Measurements from ENCODE around the gene TMEM187. TPM values are rescaled to one million over a fixed set of nuclear protein-coding genes. Genes with fewer than 3 reads are reported as not detected.
A peak's percentile ranks its signal among the peaks of the same experiment; 100 is the strongest.
"Not testable (repeated sequence)": the region's sequence is repeated elsewhere in the genome, so short reads cannot be mapped to it uniquely, and the experiment has no call there.

Gene TMEM187
- total RNA-seq, 4 donors from 2014 or later = 1.9 to 9.0 (median 4.5) TPM

DNA sequence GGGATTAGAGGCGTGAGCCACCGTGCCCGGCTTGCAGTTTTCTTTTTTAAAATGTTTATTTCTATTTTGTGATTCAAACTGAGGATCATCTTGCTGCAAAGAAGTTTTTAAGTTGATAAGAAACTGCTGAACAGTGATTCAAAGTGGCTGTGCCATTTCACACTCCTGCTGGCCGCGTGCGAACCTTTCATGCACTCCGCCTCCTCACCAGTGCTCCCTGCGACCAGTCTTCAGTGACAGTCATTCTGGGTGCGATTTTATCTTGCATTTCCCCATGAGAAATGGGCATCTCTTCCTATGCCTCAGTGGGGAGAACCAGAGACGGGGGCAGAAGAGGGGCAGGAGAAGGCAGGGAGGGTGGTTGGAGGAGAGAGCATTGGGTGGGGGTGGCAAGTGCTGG is 21.4 kb downstream of the TMEM187 start:
- DNase-seq (ENCODE audit: low spot score) = no peak
- TF ChIP-seq, protein P1, sequence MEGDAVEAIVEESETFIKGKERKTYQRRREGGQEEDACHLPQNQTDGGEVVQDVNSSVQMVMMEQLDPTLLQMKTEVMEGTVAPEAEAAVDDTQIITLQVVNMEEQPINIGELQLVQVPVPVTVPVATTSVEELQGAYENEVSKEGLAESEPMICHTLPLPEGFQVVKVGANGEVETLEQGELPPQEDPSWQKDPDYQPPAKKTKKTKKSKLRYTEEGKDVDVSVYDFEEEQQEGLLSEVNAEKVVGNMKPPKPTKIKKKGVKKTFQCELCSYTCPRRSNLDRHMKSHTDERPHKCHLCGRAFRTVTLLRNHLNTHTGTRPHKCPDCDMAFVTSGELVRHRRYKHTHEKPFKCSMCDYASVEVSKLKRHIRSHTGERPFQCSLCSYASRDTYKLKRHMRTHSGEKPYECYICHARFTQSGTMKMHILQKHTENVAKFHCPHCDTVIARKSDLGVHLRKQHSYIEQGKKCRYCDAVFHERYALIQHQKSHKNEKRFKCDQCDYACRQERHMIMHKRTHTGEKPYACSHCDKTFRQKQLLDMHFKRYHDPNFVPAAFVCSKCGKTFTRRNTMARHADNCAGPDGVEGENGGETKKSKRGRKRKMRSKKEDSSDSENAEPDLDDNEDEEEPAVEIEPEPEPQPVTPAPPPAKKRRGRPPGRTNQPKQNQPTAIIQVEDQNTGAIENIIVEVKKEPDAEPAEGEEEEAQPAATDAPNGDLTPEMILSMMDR (IDR thresholded peaks at IDR 0.05) = no peak
- ATAC-seq (ENCODE audit: low FRiP score) = no peak

DNA sequence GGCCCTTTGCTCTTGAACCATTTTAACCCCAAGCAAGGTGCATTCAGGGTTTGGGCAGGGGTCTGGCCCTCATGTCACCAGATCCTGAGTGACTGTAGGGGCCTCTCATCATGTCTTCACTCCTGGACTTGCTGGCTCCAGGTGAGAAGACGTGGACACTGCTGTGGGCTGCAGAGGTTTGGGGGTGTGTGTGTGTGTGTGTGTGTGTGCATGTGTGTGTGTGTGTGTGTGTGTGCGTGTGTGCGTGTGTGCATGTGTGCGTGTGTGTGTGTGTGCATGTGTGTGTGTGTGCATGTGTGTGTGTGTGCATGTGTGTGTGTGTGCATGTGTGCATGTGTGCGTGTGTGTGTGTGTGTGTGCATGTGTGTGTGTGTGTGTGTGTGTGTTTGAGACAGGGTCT is 21.8 kb downstream of the TMEM187 start:
- ATAC-seq (ENCODE audit: low FRiP score) = not testable (repeated sequence)

DNA sequence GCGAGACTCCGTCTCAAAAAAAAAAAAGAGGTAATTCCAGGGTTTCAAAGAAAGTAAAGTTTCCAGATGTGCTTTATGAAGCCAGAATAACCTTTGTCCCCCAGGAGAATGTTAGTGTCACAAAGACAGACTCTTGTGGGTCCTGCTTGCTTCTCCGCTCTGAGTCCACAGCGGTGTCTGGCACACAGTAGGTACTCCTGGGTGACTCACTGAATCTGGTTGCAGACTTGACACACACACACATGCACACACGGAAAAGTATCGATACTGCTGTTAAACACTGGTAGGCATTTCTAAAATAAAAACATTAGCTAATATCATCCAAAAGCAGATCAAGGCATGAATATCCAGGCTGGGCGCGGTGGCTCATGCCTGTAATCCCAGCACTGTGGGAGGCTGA is 22.9 kb downstream of the TMEM187 start:
- ATAC-seq (ENCODE audit: low FRiP score) (no peak), DNase-seq (ENCODE audit: low spot score) (no peak)
- TF ChIP-seq, protein P1 (IDR thresholded peaks at IDR 0.05) = no peak

More for the DNA sequence above, 21.8 kb downstream of the TMEM187 start:
- DNase-seq (ENCODE audit: low spot score) = not testable (repeated sequence)

DNA sequence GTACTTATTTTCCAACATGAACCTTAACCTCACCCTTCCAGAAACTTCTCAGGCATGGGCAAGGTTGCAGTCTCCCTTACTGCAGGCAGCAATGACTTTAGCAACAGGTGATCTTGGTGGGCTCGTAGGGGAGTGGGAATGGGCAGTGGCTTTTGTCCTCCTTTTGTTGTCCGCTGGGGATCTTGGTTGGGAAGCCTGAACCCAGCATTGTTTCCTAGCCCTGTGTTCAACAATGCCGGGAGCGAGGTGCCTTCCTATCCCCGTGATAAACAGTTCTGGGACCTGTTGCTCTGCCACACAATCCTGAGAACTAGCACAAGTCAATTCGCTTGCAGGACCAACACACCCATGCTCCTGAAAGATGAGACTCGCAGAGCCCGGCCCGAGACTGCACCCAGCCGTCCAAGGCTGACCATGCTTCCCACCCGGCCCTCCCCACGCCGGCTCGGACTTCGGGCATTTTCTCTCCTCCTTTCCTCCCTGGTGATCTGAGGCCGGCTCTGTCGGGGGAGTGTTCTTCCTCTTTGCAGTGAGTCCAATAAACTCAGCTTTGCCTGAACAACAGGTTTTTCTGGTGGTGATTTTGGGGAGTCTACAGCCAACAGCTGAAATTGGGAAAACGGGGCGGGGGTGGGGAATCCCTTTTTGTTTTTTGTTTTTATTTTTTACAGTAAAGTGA is 26.9 kb downstream of the TMEM187 start:
- TF ChIP-seq, protein P1 (IDR thresholded peaks at IDR 0.05) = no peak
- ATAC-seq (ENCODE audit: low FRiP score) (no peak), DNase-seq (ENCODE audit: low spot score) (no peak)

DNA sequence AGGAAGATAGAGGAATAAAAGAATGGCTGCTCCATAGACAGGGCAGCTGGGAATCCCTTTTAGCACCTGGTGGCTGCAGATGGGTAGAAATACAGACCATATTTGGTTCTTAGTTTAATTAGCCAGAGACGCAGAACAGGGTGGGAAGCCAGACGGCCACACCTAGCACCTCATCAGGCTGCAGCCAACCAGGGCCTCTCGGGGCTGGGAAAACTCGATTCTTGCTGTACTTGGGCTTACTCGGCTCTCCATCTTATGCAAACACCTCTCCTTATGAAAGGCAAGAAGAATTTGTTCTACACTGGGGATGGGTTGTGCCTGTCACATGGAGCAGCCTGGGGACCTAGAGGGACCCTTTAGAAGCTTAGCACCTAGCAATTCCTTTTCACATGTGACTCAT is 27.5 kb downstream of the TMEM187 start:
- TF ChIP-seq, protein P1 (IDR thresholded peaks at IDR 0.05) = no peak
- DNase-seq (ENCODE audit: low spot score) (no peak), ATAC-seq (ENCODE audit: low FRiP score) (peak; percentile 15)

DNA sequence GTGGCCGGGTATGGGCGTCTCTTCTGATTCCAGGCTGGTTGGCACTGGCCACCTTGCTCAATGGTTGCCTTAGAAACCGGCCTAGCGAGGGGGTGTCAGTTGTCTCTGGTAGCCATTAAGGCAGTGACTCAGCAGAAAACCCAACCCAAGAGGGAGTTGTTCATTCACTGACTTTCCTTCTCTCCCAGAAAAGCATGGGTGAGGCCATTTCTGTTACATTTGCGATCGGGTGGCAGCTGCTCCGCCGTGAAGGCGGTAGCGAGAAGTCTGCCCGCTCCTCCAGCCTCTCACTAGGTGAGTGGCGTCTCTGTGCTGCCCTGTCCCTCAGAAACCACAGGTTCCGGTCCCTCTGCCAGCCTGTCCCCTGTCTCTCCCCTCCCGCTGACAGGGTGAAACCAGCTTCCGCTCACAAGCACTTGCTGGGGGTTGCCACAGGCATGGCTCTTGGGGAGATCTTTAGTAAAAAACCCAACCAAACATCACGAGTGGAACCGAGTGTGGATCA is 29.7 kb downstream of the TMEM187 start:
- DNase-seq (ENCODE audit: low spot score) (no peak), ATAC-seq (ENCODE audit: low FRiP score) (peak; percentile 70)
- TF ChIP-seq, protein P1 (IDR thresholded peaks at IDR 0.05) = no peak

DNA sequence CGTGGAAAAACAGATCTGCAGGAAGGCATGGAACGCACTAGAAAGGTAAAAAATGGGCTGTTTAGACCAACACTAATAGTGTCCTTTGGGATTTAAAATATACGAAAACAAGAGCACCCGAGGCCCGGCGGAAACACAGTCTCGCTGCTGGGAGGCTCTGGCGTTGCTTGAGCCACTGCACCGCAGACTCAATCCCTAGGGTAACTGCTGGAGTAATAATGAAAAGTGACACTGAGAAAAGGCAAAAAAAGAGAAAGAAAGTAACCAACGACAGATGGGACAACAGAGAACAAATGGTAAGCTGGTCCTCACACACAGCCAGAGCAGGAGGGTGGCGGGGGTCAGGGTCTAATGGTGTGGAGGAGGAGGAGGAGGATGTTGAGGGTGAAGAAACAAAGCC is 31.8 kb downstream of the TMEM187 start:
- DNase-seq (ENCODE audit: low spot score) (no peak), ATAC-seq (ENCODE audit: low FRiP score) (no peak)
- TF ChIP-seq, protein P1 (IDR thresholded peaks at IDR 0.05) = no peak

Data from omental fat pad (tissue), 4 donors.